Rectal smooth muscle tissue (tissue), 1 donor: Measurements from ENCODE around the gene CACNA2D2.

Experiments used
- H3K27ac ChIP-seq: one replicate; pipeline ENCODE4 v1.7.0; 2013; ENCODE audit warnings: low read depth, low read length, inconsistent platforms
- H3K27me3 ChIP-seq: one replicate; pipeline ENCODE4 v1.7.0; 2013; ENCODE audit warnings: low read length; ENCODE audit not compliant: control insufficient read depth, insufficient read depth
- H3K36me3 ChIP-seq: one replicate; pipeline ENCODE4 v1.7.0; 2013; ENCODE audit warnings: low read length; ENCODE audit not compliant: control insufficient read depth, insufficient read depth
- H3K4me1 ChIP-seq: one replicate; pipeline ENCODE4 v1.7.0; 2013; ENCODE audit warnings: low read length; ENCODE audit not compliant: control insufficient read depth, insufficient read depth
- H3K4me3 ChIP-seq: one replicate; pipeline ENCODE4 v1.7.0; 2013; ENCODE audit warnings: low read length
- H3K9ac ChIP-seq: one replicate; pipeline ENCODE4 v1.7.0; 2013; ENCODE audit warnings: low read length

CACNA2D2 gene

GRCh38 chr3:50371133-50371685 is 132.2 kb downstream of the CACNA2D2 start:
- H3K4me1 ChIP-seq: no peaks in the 10 kb centered on the region
- no peaks in the 10 kb centered on the region for H3K36me3 ChIP-seq

GRCh38 chr3:50370594-50370993 is 132.8 kb downstream of the CACNA2D2 start:
- Histone ChIP-seq H3K36me3 (no peaks in the 10 kb centered on the region), H3K27ac (no peak overlapping the region), H3K4me3 (no peak overlapping the region), H3K9ac (no peak overlapping the region), H3K4me1 (no peaks in the 10 kb centered on the region), H3K27me3 (peaks cover 3% of the 10 kb centered on the region)

More at GRCh38 chr3:50371133-50371685, 132.2 kb downstream of the CACNA2D2 start:
- peaks cover 3% of the 10 kb centered on the region for H3K27me3 ChIP-seq
- no peak overlapping the region for H3K27ac ChIP-seq
- no peak overlapping the region for H3K9ac ChIP-seq
- no peak overlapping the region for H3K4me3 ChIP-seq

DNA sequence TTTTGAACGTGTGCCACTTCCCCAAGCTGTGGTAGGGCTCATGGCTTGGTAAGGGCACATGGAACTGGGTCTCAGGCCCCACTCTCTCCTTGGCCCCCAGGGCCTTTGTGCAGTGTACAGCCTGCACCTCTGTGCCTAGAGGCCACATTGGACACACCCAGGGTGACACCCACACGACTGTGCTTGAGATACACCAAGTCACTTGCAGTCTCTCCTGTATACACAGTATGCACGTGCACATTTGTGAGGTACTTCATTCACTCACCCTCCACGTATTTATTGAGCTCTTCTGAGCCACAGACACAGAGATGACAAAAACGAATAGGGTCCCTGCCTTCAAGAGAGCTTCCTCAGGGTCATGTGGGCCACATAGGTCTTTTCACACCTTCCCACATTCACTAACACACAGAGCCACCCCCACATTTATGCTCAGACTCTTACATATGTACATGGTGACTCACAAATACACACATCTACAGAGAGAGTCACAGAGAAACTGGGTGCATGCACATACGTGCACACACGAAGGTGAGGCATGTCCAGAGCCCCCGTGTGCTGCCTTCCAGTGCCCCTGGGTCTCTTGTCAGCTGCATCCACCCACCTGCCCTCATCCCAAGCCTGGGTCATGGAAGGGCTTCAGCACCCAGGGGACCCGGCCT is 134.3 kb downstream of the CACNA2D2 start:
- H3K4me3 ChIP-seq: no peak overlapping the region
- no peak overlapping the region for H3K27ac ChIP-seq
- no peaks in the 10 kb centered on the region for H3K36me3 ChIP-seq
- no peak overlapping the region for H3K9ac ChIP-seq
- H3K27me3 ChIP-seq: peaks cover 3% of the 10 kb centered on the region
- peaks cover 2% of the 10 kb centered on the region for H3K4me1 ChIP-seq

DNA sequence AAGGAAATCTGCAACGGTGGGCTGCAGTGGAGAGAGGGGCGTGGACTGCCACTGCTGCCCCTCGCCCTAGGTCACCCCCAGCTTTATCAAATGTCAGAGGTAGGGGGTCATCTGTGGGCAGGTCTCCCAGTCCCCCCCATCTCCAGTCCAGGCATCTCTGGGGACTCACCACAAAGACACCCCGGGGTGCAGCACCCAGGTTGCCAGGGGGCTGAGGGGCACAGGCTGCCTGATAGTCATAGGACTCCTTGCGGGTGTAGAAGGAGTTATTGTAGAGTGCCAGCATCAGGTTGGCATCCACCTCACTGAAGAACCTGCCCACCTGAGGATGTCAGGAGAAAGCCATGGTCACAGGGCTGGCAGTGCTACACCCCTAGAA is 137.6 kb downstream of the CACNA2D2 start:
- H3K27me3 ChIP-seq: peaks cover 3% of the 10 kb centered on the region
- no peaks in the 10 kb centered on the region for H3K36me3 ChIP-seq
- peak overlapping the region; percentile 77 for H3K4me3 ChIP-seq
- H3K4me1 ChIP-seq: peaks cover 2% of the 10 kb centered on the region
- H3K27ac ChIP-seq: no peak overlapping the region
- H3K9ac ChIP-seq: peak overlapping the region; percentile 75

DNA sequence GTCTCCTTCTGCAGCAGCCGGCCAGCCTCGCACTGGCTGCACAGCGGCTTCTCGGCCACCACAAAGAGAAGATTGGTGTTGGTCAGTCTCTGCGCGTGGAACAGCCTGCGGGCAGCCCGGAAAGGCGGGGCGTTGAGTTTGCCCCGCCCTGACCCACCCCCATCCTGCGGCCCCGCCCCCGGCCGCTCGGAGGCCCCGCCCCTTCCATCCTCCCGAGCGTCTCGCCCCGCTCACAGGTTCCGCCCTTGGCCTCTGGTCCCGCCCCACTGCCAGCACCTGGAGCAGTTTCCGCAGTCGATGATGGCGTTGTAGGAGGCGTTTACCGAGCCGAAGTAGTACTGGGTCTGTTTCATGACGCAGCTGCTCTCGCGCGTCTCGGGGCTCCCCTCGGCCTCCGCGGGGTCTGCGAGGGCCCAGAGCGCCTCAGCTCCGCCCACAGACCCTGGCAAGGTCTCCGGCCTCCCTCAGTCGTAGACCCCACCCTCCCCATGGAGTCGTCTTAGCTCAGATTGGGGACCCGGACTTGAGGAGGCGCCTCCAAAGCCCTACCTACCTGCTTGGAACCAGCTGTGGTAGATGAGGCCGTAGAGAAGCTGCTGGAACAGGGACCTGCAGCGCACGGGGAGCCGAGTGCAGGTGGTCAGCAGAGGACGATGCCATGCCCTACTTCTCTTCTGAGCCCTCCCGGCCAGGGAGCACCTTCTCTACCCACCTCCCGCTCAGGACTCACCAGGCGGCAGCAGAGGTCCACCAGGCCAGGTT is 138.2 kb downstream of the CACNA2D2 start:
- Histone ChIP-seq H3K4me1 (peaks cover 2% of the 10 kb centered on the region), H3K9ac (peak overlapping the region; percentile 75), H3K4me3 (peak overlapping the region; percentile 77), H3K27me3 (peaks cover 3% of the 10 kb centered on the region), H3K27ac (peak overlapping the region; percentile 65), H3K36me3 (no peaks in the 10 kb centered on the region)

DNA sequence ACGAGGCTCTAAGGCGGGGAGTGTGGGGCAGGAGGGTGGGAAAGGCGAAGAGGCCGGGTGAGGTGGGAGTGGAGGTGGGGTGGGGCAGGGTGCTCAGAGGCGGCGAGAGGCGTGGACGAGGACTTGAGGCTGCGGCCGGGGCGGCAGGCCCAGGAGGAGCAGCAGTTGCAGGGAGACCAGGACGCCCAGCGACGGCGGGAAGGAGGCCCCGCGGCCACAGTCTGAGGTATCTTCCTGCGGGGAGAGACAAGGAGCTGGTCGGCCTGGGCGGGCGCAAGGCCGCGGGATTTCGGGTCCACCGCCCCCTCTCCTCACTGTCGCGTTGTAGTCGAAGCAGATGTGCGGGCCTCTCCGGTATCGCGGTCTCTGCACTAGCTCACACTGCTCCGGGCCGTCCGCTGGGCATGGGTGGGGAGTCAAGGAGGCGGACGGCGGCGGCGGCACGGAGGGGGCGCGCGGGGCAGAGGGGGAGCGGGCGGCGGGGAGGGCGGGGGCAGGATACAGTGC is 138.8 kb downstream of the CACNA2D2 start:
- peak overlapping the region; percentile 61 for H3K4me3 ChIP-seq
- H3K27me3 ChIP-seq: peaks cover 2% of the 10 kb centered on the region
- no peaks in the 10 kb centered on the region for H3K36me3 ChIP-seq
- peak overlapping the region; percentile 65 for H3K27ac ChIP-seq
- H3K9ac ChIP-seq: peak overlapping the region; percentile 10
- peaks cover 4% of the 10 kb centered on the region for H3K4me1 ChIP-seq

- Histone ChIP-seq H3K27me3 (no peaks in the 10 kb centered on the region), H3K36me3 (peaks cover 7% of the 10 kb centered on the region), H3K27ac (no peak overlapping the region), H3K4me3 (peak overlapping the region; percentile 60), H3K4me1 (peaks cover 32% of the 10 kb centered on the region), H3K9ac (no peak overlapping the region)
Observed at GRCh38 chr3:50359760-50360110, 143.7 kb downstream of the CACNA2D2 start.

- Histone ChIP-seq H3K27me3 (no peaks in the 10 kb centered on the region), H3K27ac (peak within 1 kb of the TSS; percentile 92), H3K4me3 (peak within 1 kb of the TSS; percentile 95), H3K9ac (peak within 1 kb of the TSS; percentile 96), H3K4me1 (peaks cover 30% of the 10 kb centered on the region), H3K36me3 (peaks cover 10% of the 10 kb centered on the region)
Observed at GRCh38 chr3:50358911-50359759, 144.3 kb downstream of the CACNA2D2 start, which contains the start of gene TMEM115. Gene TMEM115, minus strand, starts transcription at chr3:50359521. Its CDS starts 458 bp downstream, at chr3:50359063.

- Histone ChIP-seq H3K4me1 (peaks cover 30% of the 10 kb centered on the region), H3K4me3 (peak overlapping the region; percentile 95), H3K36me3 (peaks cover 12% of the 10 kb centered on the region), H3K27me3 (no peaks in the 10 kb centered on the region), H3K27ac (peak overlapping the region; percentile 92), H3K9ac (peak overlapping the region; percentile 96)
Observed at GRCh38 chr3:50358355-50358910, 145.0 kb downstream of the CACNA2D2 start.

DNA sequence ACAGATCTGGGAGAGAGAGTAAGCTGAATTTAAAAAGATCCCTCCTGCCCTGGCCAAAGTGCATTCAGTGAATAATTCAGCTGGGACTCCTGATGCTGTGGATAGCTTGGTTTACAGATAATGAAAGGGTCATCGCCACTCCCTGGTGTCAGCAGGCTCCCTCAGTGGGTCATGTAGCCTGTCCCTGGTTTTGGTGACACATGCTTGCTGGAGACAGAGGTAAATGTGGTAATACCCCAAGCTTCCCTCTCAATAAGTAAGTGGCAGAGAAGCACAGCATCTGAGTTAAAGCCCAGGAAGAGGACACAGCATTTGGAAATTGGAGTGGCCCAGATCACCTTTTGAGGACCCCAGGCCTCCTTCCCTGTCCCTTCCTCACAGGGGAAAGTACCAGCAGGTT is 146.0 kb downstream of the CACNA2D2 start:
- H3K9ac ChIP-seq: peak overlapping the region; percentile 39
- H3K4me3 ChIP-seq: peak overlapping the region; percentile 95
- H3K27me3 ChIP-seq: no peaks in the 10 kb centered on the region
- no peak overlapping the region for H3K27ac ChIP-seq
- H3K4me1 ChIP-seq: peaks cover 30% of the 10 kb centered on the region
- H3K36me3 ChIP-seq: peaks cover 18% of the 10 kb centered on the region

DNA sequence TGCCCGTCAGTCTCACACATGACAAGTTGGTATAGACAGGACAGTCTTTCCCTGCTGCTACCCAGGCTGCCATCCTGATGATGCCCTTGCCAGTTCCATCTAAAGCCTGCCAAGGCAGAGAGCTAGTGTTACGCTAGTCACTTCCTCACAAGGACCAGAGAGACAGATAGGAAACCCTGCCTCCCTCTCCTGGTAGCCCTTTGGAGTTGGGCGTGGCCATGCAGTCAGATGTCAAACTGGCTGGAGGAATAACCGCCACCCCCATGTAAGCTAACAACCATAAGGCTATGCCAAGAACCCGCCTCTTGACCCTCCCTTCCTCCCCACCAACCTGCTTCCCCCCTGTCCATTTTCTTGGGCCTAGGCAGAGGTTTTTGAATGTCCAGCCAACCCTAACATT is 146.9 kb downstream of the CACNA2D2 start:
- Histone ChIP-seq H3K4me1 (peaks cover 32% of the 10 kb centered on the region), H3K27me3 (no peaks in the 10 kb centered on the region), H3K4me3 (peak overlapping the region; percentile 11), H3K36me3 (peaks cover 18% of the 10 kb centered on the region), H3K9ac (no peak overlapping the region), H3K27ac (no peak overlapping the region)
